Large intestine (tissue), 12 donors: ENCODE data around the gene EPRS1. TPM values are rescaled to one million over a fixed set of nuclear protein-coding genes. Genes with fewer than 3 reads are reported as not detected.
"Not testable (repeated sequence)": the region's sequence is repeated elsewhere in the genome, so short reads cannot be mapped to it uniquely, and the experiment has no call there.

Source experiments
- DNase-seq, 2 donors: peaks; one replicate each; pipeline versions ENCODE4 v3.0.0 to v3.0.0-alpha.2; 2013
- H3K27ac ChIP-seq: one replicate; pipeline ENCODE4 v1.5.1; 2013; ENCODE audit warnings: low read length
- H3K27me3 ChIP-seq: 2 replicates; pipeline ENCODE4 v1.6.1; 2013; ENCODE audit warnings: low read length; ENCODE audit not compliant: control insufficient read depth, insufficient read depth
- H3K36me3 ChIP-seq: 2 replicates; pipeline ENCODE4 v1.6.1; 2013; ENCODE audit warnings: low read length; ENCODE audit not compliant: control insufficient read depth, insufficient read depth
- H3K4me1 ChIP-seq: one replicate; pipeline ENCODE4 v1.6.1; 2013; ENCODE audit warnings: low read length; ENCODE audit not compliant: control insufficient read depth, insufficient read depth
- H3K4me3 ChIP-seq: one replicate; pipeline ENCODE4 v1.5.1; 2013; ENCODE audit warnings: low read length
- H3K9me3 ChIP-seq: one replicate; pipeline ENCODE4 v1.6.1; 2013; ENCODE audit warnings: mild to moderate bottlenecking, low read depth, low read length, moderate library complexity; ENCODE audit not compliant: control insufficient read depth
- WGBS: methylation state at CpG from one replicate; pipeline ENCODE4 v1.1.5; 2013; ENCODE audit warnings: low lambda C conversion rate; ENCODE audit not compliant: insufficient coverage; 5-methylcytosine and 5-hydroxymethylcytosine counted together
- long read RNA-seq, 11 donors: transcript quantifications; one replicate each; lab custom pipeline, GENCODE V29; 2026
- polyA plus RNA-seq: library from polyadenylated mRNA; unstranded; fragments of 120-200 nt; gene quantifications from one replicate; pipeline ENCODE4 v1.2.1, GENCODE V29; 2013

EPRS1 gene
- 74.0 TPM for polyA plus RNA-seq
- long read RNA-seq, donor 1, full-length matches to known transcripts = 5 of 5 reads
- long read RNA-seq, donor 1, partial matches to known transcripts = 0 of 5 reads
- long read RNA-seq, donor 1, other reads (novel, unspliced or antisense) = 0 of 5 reads
- long read RNA-seq, donor 2, full-length matches to known transcripts = 9 of 27 reads
- long read RNA-seq, donor 2, partial matches to known transcripts = 18 of 27 reads
- long read RNA-seq, donor 2, other reads (novel, unspliced or antisense) = 0 of 27 reads
- long read RNA-seq, donor 3 = 0 reads
- long read RNA-seq, donor 4, partial matches to known transcripts = 0 of 1 reads
- long read RNA-seq, donor 4, other reads (novel, unspliced or antisense) = 0 of 1 reads
- long read RNA-seq, donor 5, partial matches to known transcripts = 0 of 4 reads
- long read RNA-seq, donor 5, other reads (novel, unspliced or antisense) = 0 of 4 reads
- long read RNA-seq, donor 6, partial matches to known transcripts = 0 of 3 reads
- long read RNA-seq, donor 6, other reads (novel, unspliced or antisense) = 0 of 3 reads
- long read RNA-seq, donor 7, full-length matches to known transcripts = 4 of 4 reads
- long read RNA-seq, donor 7, partial matches to known transcripts = 0 of 4 reads
- long read RNA-seq, donor 7, other reads (novel, unspliced or antisense) = 0 of 4 reads
- long read RNA-seq, donor 8, full-length matches to known transcripts = 7 of 23 reads
- long read RNA-seq, donor 8, partial matches to known transcripts = 16 of 23 reads
- long read RNA-seq, donor 8, other reads (novel, unspliced or antisense) = 0 of 23 reads
- long read RNA-seq, donor 9, full-length matches to known transcripts = 1 of 1 reads
- long read RNA-seq, donor 9, partial matches to known transcripts = 0 of 1 reads
- long read RNA-seq, donor 9, other reads (novel, unspliced or antisense) = 0 of 1 reads
- long read RNA-seq, donor 10, full-length matches to known transcripts = 6 of 18 reads
- long read RNA-seq, donor 10, partial matches to known transcripts = 12 of 18 reads
- long read RNA-seq, donor 10, other reads (novel, unspliced or antisense) = 0 of 18 reads
- long read RNA-seq, donor 11, full-length matches to known transcripts = 4 of 4 reads
- long read RNA-seq, donor 11, partial matches to known transcripts = 0 of 4 reads
- long read RNA-seq, donor 11, other reads (novel, unspliced or antisense) = 0 of 4 reads

- Histone ChIP-seq H3K9me3 (no peaks in the 10 kb centered on the region), H3K36me3 (no peaks in the 10 kb centered on the region), H3K27me3 (no peaks in the 10 kb centered on the region), H3K27ac (peak within 1 kb of the TSS; percentile 94), H3K4me3 (peak within 1 kb of the TSS; percentile 99), H3K4me1 (peaks cover 10% of the 10 kb centered on the region)
- peak; percentile 99 for DNase-seq
- 0% methylated on average over 6 of the region's 71 CpGs for WGBS
Measured at GRCh38 chr1:220046052-220046930, at the start of gene EPRS1. Gene EPRS1 (minus strand): TSS chr1:220046505. CDS start chr1:220046388, 117 bp downstream.

DNA sequence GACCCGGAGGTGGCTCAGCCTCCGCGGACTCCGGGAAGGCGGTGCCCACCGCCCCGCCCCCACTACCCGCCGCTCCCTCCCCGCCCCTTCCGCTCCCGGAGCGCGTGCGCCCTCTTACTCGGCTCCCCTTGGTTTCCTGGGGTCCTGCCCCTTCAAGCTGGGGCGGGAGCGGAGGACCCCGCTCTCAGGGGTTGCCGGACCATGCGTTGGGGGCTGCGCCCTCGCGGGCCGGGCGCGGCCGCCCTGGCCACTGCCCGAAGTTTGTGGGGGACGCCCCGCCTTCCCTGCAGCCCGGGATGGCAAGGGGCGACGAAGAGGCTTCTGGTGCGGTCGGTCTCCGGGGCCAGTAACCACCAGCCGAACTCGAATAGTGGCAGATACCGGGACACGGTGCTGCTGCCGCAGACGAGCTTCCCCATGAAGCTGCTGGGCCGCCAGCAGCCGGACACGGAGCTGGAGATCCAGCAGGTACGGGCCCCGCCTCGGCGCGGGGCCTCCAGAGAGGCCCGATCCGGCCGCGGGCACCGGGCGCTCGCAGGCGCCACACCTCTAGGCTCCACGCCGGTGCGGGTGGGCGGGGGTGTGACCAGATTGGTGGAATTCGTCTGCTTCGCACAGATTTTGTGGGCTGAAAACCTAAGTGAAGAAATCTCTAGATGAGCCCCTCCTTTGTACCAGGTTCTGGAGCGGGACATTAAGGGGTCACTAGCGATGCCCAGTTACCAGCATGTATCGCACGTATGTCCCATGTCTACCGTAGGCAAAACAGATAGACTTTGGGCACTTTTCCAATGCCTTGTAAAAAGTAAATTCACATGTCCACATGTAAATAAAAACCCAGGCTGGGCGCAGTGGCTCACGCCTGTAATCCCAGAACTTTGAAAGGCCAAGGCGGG lies 48.0 kb upstream of the EPRS1 start, which contains the start of gene IARS2:
IARS2 (plus strand) TSS at position 117 of the 896 bp plus-strand sequence; CDS start at position 202, 85 bp downstream.
- Histone ChIP-seq H3K9me3 (no peaks in the 10 kb centered on the region), H3K27me3 (no peaks in the 10 kb centered on the region), H3K4me1 (peaks cover 5% of the 10 kb centered on the region), H3K4me3 (peak within 1 kb of the TSS; percentile 91), H3K36me3 (peaks cover 11% of the 10 kb centered on the region), H3K27ac (peak within 1 kb of the TSS; percentile 93)
- WGBS = no CpG with 5 or more reads among the region's 73 CpGs
- peak; percentile 85 to 90 for DNase-seq

GRCh38 chr1:220093361-220094015 lies 47.2 kb upstream of the EPRS1 start:
- 75% methylated on average over 2 of the region's 12 CpGs for WGBS
- DNase-seq = no peak
- Histone ChIP-seq H3K27ac (peak overlapping the region; percentile 14), H3K4me1 (peaks cover 5% of the 10 kb centered on the region), H3K36me3 (peaks cover 11% of the 10 kb centered on the region), H3K27me3 (no peaks in the 10 kb centered on the region), H3K4me3 (no peak overlapping the region), H3K9me3 (no peaks in the 10 kb centered on the region)

- 88% methylated on average over 1 of the region's 1 CpG for WGBS
- H3K27ac ChIP-seq = no peak overlapping the region
Measured at GRCh38 chr1:220092694-220093093, 46.4 kb upstream of the EPRS1 start.

DNA sequence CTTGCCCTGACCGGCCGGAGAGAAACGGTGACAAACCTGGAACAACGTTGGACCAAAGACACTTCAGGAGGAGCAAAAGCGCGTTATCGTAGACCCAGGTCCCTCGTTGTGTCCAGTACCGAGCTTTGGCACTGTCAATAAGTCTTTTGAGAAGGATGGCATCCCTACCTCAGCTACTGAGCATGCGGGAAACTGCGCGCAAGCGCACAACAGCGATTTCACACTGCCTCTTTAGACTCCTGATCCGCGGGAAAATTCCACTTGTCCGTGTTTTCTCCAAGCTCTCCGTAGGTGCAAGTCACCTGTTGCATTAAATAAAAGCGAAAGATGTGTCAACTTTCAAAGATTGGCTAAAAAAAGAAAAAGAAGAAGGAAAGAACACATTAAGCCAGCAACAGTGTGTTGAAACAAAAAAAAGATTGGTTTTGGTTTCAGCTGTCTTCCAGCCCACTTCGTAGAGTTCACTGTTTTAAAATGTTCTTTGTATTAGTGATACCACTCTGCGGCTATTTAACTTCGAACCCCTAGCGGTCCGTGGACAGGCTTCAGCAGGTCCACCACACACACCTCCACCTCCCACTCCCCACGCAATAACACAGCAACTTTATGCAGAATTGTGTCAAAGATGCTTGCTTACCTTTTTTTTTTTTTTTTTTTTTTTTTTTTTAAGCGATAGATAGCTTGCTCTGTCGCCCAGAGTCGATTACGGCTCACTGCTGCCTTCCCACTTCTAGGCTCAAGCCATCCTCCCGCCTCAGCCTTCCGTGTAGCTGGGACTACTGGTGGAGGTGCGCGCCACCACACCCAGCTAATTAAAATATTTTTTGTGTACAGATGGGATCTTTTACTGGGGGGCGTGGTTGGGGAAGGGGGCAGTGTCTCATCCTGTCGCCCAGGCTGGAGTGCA lies 43.6 kb upstream of the EPRS1 start, which contains the start of gene BPNT1:
BPNT1 (minus strand) TSS at position 139 of the 907 bp plus-strand sequence. CDS start 9,942 bp downstream, outside the sequence.
- Histone ChIP-seq H3K4me1 (peaks cover 6% of the 10 kb centered on the region), H3K27ac (peak within 1 kb of the TSS; percentile 84), H3K36me3 (no peaks in the 10 kb centered on the region), H3K9me3 (no peaks in the 10 kb centered on the region), H3K27me3 (no peaks in the 10 kb centered on the region), H3K4me3 (peak within 1 kb of the TSS; percentile 75)
- peak; percentile 97 to 99 for DNase-seq
- 0% methylated on average over 5 of the region's 35 CpGs for WGBS

More at GRCh38 chr1:220092694-220093093, 46.4 kb upstream of the EPRS1 start:
- no peak for DNase-seq
- H3K4me1 ChIP-seq = peaks cover 5% of the 10 kb centered on the region
- no peaks in the 10 kb centered on the region for H3K27me3 ChIP-seq
- no peak overlapping the region for H3K4me3 ChIP-seq
- H3K9me3 ChIP-seq = no peaks in the 10 kb centered on the region
- peaks cover 8% of the 10 kb centered on the region for H3K36me3 ChIP-seq

- not testable (repeated sequence) for H3K27ac ChIP-seq, H3K27me3 ChIP-seq, H3K4me3 ChIP-seq, H3K36me3 ChIP-seq, H3K4me1 ChIP-seq, DNase-seq, H3K9me3 ChIP-seq
- WGBS = 100% methylated on average over 3 of the region's 15 CpGs
Measured at GRCh38 chr1:220086261-220086686, 40.0 kb upstream of the EPRS1 start.

DNA sequence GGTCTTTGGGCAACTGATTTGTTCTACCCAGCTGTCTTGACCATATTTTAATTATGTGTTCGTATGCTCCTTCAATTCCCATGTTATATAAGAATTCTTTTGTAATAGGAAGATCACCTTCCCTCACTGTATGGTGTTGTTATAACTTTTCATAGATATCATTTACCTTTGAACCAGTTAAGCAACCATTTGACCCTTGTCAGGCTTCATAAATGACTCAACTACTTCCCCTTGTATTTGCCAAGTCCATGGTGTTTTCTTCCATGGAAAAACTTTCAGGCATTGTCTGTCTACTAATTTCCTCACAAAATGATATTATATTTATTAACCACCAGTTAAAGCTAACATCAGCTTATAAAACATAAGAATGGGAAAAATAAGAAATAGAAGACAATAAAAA lies 38.2 kb upstream of the EPRS1 start:
- DNase-seq = peak; percentile 45 to 76
- no CpG with 5 or more reads among the region's 1 CpG for WGBS

DNA sequence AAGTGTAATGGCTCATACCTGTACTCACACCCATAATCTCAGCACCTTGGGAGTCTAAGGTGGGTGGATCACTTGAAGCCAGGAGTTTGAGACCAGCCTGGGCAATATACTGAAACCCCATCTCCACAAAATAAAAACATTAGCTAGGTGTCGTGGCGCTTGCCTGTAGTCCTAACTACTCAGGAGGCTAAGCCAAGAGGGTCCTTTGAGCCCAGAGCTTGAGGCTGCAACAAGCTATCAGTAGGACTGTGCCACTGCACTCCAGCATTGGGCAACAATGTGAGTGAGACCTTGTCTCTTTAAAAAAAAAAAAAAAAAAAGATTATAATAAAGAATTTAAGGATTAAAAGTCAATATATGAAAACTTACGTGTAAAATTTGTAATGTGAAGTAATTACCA lies 31.6 kb upstream of the EPRS1 start:
- no peaks in the 10 kb centered on the region for H3K27me3 ChIP-seq
- peaks cover 5% of the 10 kb centered on the region for H3K36me3 ChIP-seq
- no peak overlapping the region for H3K27ac ChIP-seq
- H3K4me3 ChIP-seq = no peak overlapping the region
- no peaks in the 10 kb centered on the region for H3K4me1 ChIP-seq
- DNase-seq = no peak
- 100% methylated on average over 2 of the region's 3 CpGs for WGBS
- no peaks in the 10 kb centered on the region for H3K9me3 ChIP-seq

More for the DNA sequence above, 38.2 kb upstream of the EPRS1 start:
- no peaks in the 10 kb centered on the region for H3K27me3 ChIP-seq
- no peaks in the 10 kb centered on the region for H3K36me3 ChIP-seq
- no peak overlapping the region for H3K4me3 ChIP-seq
- H3K4me1 ChIP-seq = peaks cover 4% of the 10 kb centered on the region
- no peaks in the 10 kb centered on the region for H3K9me3 ChIP-seq
- peak overlapping the region; percentile 80 for H3K27ac ChIP-seq
